ENCODE measurements around the gene OPN3.

Gene OPN3

DNA sequence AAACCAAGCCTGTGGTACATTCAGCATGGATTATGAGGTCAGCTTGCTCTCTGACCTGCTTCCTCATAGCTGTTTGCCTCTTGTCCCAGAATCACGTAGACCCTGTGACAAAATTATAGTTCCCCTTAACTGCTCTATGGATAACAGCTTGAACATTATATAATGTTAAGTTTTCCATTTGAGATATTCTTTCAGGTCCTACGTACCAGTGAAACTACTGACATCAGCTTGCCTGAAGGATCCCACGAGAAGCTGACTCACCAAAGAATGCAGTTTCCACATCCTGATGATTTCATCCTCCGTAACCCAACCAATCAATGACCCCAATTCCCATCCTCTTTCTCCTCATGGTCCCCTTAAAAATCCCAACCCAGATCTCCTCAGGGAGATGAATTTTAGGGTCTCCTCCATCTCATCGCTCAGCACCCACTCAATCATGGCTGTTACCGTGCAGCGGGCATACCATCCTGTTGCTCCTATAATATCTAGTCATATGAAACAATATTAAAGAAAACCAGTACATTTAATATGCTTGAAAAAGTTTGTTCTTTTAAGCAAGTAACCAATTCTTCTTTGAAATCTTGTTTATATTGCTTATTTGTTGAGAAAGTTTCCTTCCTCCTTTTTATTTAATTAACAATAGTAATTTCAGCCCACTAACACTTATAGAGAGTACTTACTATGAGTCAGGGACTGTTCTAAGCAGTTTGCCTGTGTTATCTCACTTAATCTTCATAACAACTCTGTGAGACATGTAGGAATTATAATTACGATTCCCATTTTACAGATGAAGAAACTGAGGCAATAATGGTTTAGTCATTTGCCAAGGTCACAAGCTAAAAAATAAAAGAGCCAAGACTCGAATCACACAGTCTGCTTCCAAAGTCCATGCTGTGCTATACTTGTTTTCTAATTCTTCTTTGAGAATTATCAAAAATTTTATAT lies 27.4 kb downstream of the OPN3 start:
- DNase-seq (ENCODE audit: extremely low spot score): no peak
- POLR2A ChIA-PET: no interaction called here
- CTCF ChIA-PET: no interaction called here
- TF ChIP-seq FOXM1 (IDR thresholded peaks at IDR 0.05; ENCODE audit: borderline replicate concordance) (no peak), ARNT (IDR thresholded peaks at IDR 0.05) (no peak), ELF4 (IDR thresholded peaks at IDR 0.05) (no peak), SUZ12 (IDR thresholded peaks at IDR 0.05) (no peak)

- no peak for DNase-seq (ENCODE audit: extremely low spot score)
- ChIA-PET POLR2A (no interaction called here), CTCF (interaction anchor here (1.3 kb wide), 1 partner anchor 227 kb away, joined by 4 read pairs; no protein-coding TSS in a partner anchor)
- no peak for TF ChIP-seq LEF1 (IDR thresholded peaks at IDR 0.05; ENCODE audit: borderline replicate concordance)
- no peak for TF ChIP-seq ELF4 (IDR thresholded peaks at IDR 0.05)
- TF ChIP-seq BHLHE40 (IDR thresholded peaks at IDR 0.05; ENCODE audit: borderline replicate concordance): no peak
- TF ChIP-seq TARDBP (IDR thresholded peaks at IDR 0.05): no peak
- no peak for TF ChIP-seq HDGF (IDR thresholded peaks at IDR 0.05; ENCODE audit: borderline replicate concordance)
- TF ChIP-seq FOXM1 (IDR thresholded peaks at IDR 0.05; ENCODE audit: borderline replicate concordance): no peak
- TF ChIP-seq, protein P1, sequence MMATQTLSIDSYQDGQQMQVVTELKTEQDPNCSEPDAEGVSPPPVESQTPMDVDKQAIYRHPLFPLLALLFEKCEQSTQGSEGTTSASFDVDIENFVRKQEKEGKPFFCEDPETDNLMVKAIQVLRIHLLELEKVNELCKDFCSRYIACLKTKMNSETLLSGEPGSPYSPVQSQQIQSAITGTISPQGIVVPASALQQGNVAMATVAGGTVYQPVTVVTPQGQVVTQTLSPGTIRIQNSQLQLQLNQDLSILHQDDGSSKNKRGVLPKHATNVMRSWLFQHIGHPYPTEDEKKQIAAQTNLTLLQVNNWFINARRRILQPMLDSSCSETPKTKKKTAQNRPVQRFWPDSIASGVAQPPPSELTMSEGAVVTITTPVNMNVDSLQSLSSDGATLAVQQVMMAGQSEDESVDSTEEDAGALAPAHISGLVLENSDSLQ (IDR thresholded peaks at IDR 0.05): no peak
- TF ChIP-seq NFRKB (IDR thresholded peaks at IDR 0.05): no peak
- no peak for TF ChIP-seq ZNF384 (IDR thresholded peaks at IDR 0.05)
- TF ChIP-seq SP1 (IDR thresholded peaks at IDR 0.05): no peak
- no peak for TF ChIP-seq CTBP1 (IDR thresholded peaks at IDR 0.05; ENCODE audit: borderline replicate concordance)
- no peak for TF ChIP-seq FOXK2 (IDR thresholded peaks at IDR 0.05)
- TF ChIP-seq FOXA1 (IDR thresholded peaks at IDR 0.05): no peak
- TF ChIP-seq ARNT (IDR thresholded peaks at IDR 0.05): no peak
- no peak for TF ChIP-seq L3MBTL2 (conservative IDR thresholded peaks at IDR 0.05)
- TF ChIP-seq SUZ12 (IDR thresholded peaks at IDR 0.05): no peak
Observed at GRCh38 chr1:241611736-241612135, 28.4 kb downstream of the OPN3 start.

GRCh38 chr1:241611063-241611462 lies 29.1 kb downstream of the OPN3 start:
- peak; percentile 23 for DNase-seq (ENCODE audit: extremely low spot score)
- CTCF ChIA-PET: interaction anchor here (0.7 to 1.6 kb wide), 5 partner anchors 8 to 227 kb away, joined by 3 to 4 read pairs (median 3); no protein-coding TSS in a partner anchor
- POLR2A ChIA-PET: interaction anchor here (0.6 kb wide), 1 partner anchor 248 kb away, joined by 3 read pairs; no protein-coding TSS in a partner anchor
- TF ChIP-seq SP1 (IDR thresholded peaks at IDR 0.05) (no peak), NFRKB (IDR thresholded peaks at IDR 0.05) (no peak), FOXK2 (IDR thresholded peaks at IDR 0.05) (no peak), HDGF (IDR thresholded peaks at IDR 0.05; ENCODE audit: borderline replicate concordance) (no peak), ARNT (IDR thresholded peaks at IDR 0.05) (no peak), TARDBP (IDR thresholded peaks at IDR 0.05) (no peak), CTBP1 (IDR thresholded peaks at IDR 0.05; ENCODE audit: borderline replicate concordance) (no peak)
- TF ChIP-seq, protein P1 (IDR thresholded peaks at IDR 0.05): 0 out of 2 replicates have a peak, but pooled peaks have one; percentile 21

GRCh38 chr1:241610056-241610815 lies 29.9 kb downstream of the OPN3 start:
- TF ChIP-seq CTBP1 (IDR thresholded peaks at IDR 0.05; ENCODE audit: borderline replicate concordance) (no peak), FOXK2 (IDR thresholded peaks at IDR 0.05) (no peak), FOXM1 (IDR thresholded peaks at IDR 0.05; ENCODE audit: borderline replicate concordance) (no peak), BHLHE40 (IDR thresholded peaks at IDR 0.05; ENCODE audit: borderline replicate concordance) (no peak)
- TF ChIP-seq, protein P1 (IDR thresholded peaks at IDR 0.05): no peak
- DNase-seq (ENCODE audit: extremely low spot score): no peak
- POLR2A ChIA-PET: interaction anchor here (0.6 kb wide), 1 partner anchor 249 kb away, joined by 3 read pairs; no protein-coding TSS in a partner anchor
- CTCF ChIA-PET: interaction anchor here (0.9 to 1.6 kb wide), 5 partner anchors 9 to 240 kb away, joined by 3 to 4 read pairs (median 3); no protein-coding TSS in a partner anchor

GRCh38 chr1:241608379-241609033 lies 31.7 kb downstream of the OPN3 start:
- TF ChIP-seq CTBP1 (IDR thresholded peaks at IDR 0.05; ENCODE audit: borderline replicate concordance) (no peak), FOXA1 (IDR thresholded peaks at IDR 0.05) (no peak), ZNF384 (IDR thresholded peaks at IDR 0.05) (no peak), ELF4 (IDR thresholded peaks at IDR 0.05) (no peak), SP1 (IDR thresholded peaks at IDR 0.05) (no peak), TARDBP (IDR thresholded peaks at IDR 0.05) (no peak), BHLHE40 (IDR thresholded peaks at IDR 0.05; ENCODE audit: borderline replicate concordance) (no peak), NFRKB (IDR thresholded peaks at IDR 0.05) (no peak), FOXM1 (IDR thresholded peaks at IDR 0.05; ENCODE audit: borderline replicate concordance) (no peak), L3MBTL2 (conservative IDR thresholded peaks at IDR 0.05) (no peak), FOXK2 (IDR thresholded peaks at IDR 0.05) (no peak), LEF1 (IDR thresholded peaks at IDR 0.05; ENCODE audit: borderline replicate concordance) (no peak), SUZ12 (IDR thresholded peaks at IDR 0.05) (no peak), HDGF (IDR thresholded peaks at IDR 0.05; ENCODE audit: borderline replicate concordance) (no peak), ARNT (IDR thresholded peaks at IDR 0.05) (no peak)
- TF ChIP-seq, protein P1 (IDR thresholded peaks at IDR 0.05): no peak
- no peak for DNase-seq (ENCODE audit: extremely low spot score)
- POLR2A ChIA-PET: no interaction called here
- CTCF ChIA-PET: no interaction called here

Measured in HEK293T (cell line).